SU-DHL-6 (cell line): ENCODE results near the gene CNTFR.

Experiments
- CTCF ChIP-seq: fragments of 200-600 bp; sonication (generic); IDR thresholded peaks from one replicate; pipeline ENCODE4 v1.5.1; 2017; ENCODE audit warnings: antibody characterized with exemption, mild to moderate bottlenecking, low read length, moderate library complexity; ENCODE audit not compliant: insufficient read depth, poor library complexity, severe bottlenecking
- EZH2phosphoT487 ChIP-seq: fragments of 200-600 bp; sonication (generic), shearing (Covaris generic); conservative IDR thresholded peaks from 2 replicates; pipeline ENCODE4 v1.6.1; 2018; ENCODE audit warnings: mild to moderate bottlenecking, antibody characterized with exemption, low read length, moderate library complexity, mixed read lengths

DNA sequence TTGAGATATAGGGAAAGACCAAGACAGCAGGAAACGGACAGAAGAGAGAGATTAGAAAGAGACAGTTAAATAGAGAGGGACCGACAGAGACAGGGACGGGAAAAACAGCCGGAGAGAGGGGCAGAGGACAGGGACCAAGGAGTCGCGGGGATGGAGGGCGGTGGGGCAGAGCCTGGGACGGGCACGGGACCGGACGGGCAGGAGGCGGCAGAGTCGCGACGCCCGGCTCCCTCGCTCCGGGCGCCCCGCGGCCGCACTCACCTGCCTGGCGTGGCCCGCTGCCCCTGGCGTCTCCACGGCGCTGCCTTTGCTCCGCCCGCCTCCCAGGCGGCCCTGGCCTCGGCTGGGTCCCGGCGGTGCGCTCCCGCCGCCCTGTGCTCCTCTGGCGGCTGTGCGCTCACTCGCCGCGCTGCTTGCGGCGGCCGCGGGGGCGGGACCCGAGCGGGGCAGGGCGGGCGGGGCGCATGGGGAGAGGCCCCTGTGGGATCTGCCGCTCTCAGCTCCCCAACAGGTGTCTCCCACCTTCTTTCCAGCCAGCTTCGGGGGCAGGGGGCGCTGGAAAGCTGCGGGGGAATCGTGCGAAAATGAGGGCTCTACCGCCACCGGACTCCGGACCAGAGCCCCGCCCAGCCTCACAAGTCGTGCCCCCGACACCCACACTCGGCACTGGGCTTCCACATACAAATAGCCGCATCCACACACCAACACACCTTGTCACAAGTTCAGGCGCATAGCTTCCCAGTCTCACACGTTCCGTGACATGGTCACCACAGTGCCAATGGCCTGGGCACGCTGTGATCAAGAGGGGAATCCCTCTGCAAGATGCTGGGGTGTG is 39.3 kb upstream of the CNTFR start, which contains the start of gene ARID3C:
- TF ChIP-seq CTCF (no peak), EZH2phosphoT487 (no peak)
